Measurements from ENCODE around the gene PIH1D1.
A peak's percentile ranks its signal among the peaks of the same experiment; 100 is the strongest.

Gene PIH1D1

DNA sequence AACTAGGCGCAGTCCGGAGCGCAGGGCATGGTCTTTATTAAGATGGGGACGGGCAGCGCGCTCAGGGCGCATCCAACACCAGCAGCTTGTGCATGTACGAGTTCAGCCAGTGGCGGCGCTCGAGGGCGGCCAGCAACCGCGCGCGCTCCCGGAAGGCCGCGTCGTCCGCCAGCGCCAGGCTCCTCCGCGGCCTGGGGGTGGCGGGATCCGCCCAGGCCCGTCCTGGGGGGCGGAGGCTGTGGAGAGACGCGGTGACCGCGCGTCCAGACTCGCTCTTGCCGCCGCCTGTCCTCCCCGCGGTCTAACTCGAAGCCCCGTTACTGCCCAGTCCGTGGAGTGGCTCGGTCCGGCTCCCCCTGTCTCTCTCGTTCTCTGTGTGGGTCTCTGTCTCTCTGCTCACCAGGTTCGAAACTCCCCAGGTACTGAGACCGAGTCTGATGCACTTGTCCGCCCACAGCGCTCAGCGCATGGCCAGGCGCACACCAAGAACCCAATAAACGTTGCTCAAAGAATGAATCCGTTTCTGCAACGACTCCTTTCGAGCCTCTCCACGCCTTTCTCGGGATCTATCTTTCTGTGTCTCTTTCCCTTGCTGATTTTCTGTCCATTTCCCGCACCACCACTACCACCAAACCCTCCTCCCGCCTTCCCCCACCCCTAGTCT, 29.1 kb downstream of the PIH1D1 start (continued):
- TF ChIP-seq ZFP41 (tag by site-specific recombination; IDR thresholded peaks at IDR 0.05; ENCODE audit: borderline replicate concordance) (no peak), ZBTB7A (tag by site-specific recombination; IDR thresholded peaks at IDR 0.05; ENCODE audit: low read depth) (no peak), ZNF629 (tag by site-specific recombination; IDR thresholded peaks at IDR 0.05) (no peak), ZNF37A (tag by site-specific recombination; IDR thresholded peaks at IDR 0.05) (no peak), ZNF660 (tag by site-specific recombination; IDR thresholded peaks at IDR 0.05) (peak; percentile 85), ZNF777 (tag by site-specific recombination; IDR thresholded peaks at IDR 0.05; ENCODE audit: borderline replicate concordance) (no peak), ELK4 (IDR thresholded peaks at IDR 0.05; ENCODE audit: borderline replicate concordance, low read depth, low read length) (no peak), ZNF768 (tag by site-specific recombination; IDR thresholded peaks at IDR 0.05) (no peak), BCL11A (tag by site-specific recombination; IDR thresholded peaks at IDR 0.05; ENCODE audit: low read depth) (peak; percentile 50; the same call in 1 of the 2 replicates), ZNF561 (tag by site-specific recombination; IDR thresholded peaks at IDR 0.05; ENCODE audit: borderline replicate concordance) (peak; percentile 78; the same call in 1 of the 2 replicates), ZEB2 (tag by site-specific recombination; IDR thresholded peaks at IDR 0.05) (no peak), ZNF830 (tag by site-specific recombination; IDR thresholded peaks at IDR 0.05; ENCODE audit: low read depth) (no peak), HOXD13 (CRISPR knock-in tag; IDR thresholded peaks at IDR 0.05; ENCODE audit: borderline replicate concordance) (no peak), ZBTB1 (tag by site-specific recombination; IDR thresholded peaks at IDR 0.05) (no peak), ZNF341 (tag by site-specific recombination; IDR thresholded peaks at IDR 0.05; ENCODE audit: low read depth) (peak; percentile 42; the same call in 1 of the 2 replicates), ZNF791 (tag by site-specific recombination; IDR thresholded peaks at IDR 0.05) (no peak), ZNF580 (tag by site-specific recombination; IDR thresholded peaks at IDR 0.05) (no peak), ZNF223 (tag by site-specific recombination; IDR thresholded peaks at IDR 0.05) (peak; percentile 86), YY2 (tag by site-specific recombination; IDR thresholded peaks at IDR 0.05) (no peak), SCRT1 (tag by site-specific recombination; IDR thresholded peaks at IDR 0.05; ENCODE audit: borderline replicate concordance) (no peak), KLF8 (tag by site-specific recombination; IDR thresholded peaks at IDR 0.05) (peak; percentile 54; the same call in 1 of the 2 replicates), ZSCAN16 (tag by site-specific recombination; IDR thresholded peaks at IDR 0.05) (no peak), ZNF416 (tag by site-specific recombination; IDR thresholded peaks at IDR 0.05) (no peak), GLIS1 (tag by site-specific recombination; IDR thresholded peaks at IDR 0.05) (peak; percentile 91), ZNF19 (tag by site-specific recombination; IDR thresholded peaks at IDR 0.05; ENCODE audit: low read depth) (no peak), ZNF366 (tag by site-specific recombination; conservative IDR thresholded peaks at IDR 0.05) (peak; percentile 65; the same call in 1 of the 2 replicates), ZSCAN30 (tag by site-specific recombination; IDR thresholded peaks at IDR 0.05) (peak; percentile 73; the same call in 1 of the 2 replicates), ZNF670 (tag by site-specific recombination; IDR thresholded peaks at IDR 0.05; ENCODE audit: low read depth) (no peak), ZNF2 (tag by site-specific recombination; IDR thresholded peaks at IDR 0.05) (no peak), ZNF473 (tag by site-specific recombination; IDR thresholded peaks at IDR 0.05) (no peak), ZNF398 (tag by site-specific recombination; IDR thresholded peaks at IDR 0.05) (no peak), ZBTB17 (tag by site-specific recombination; IDR thresholded peaks at IDR 0.05) (peak; percentile 77), ZNF335 (tag by site-specific recombination; conservative IDR thresholded peaks at IDR 0.05) (peak; percentile 40), ZNF239 (tag by site-specific recombination; IDR thresholded peaks at IDR 0.05) (no peak)
- TF ChIP-seq, protein P1, sequence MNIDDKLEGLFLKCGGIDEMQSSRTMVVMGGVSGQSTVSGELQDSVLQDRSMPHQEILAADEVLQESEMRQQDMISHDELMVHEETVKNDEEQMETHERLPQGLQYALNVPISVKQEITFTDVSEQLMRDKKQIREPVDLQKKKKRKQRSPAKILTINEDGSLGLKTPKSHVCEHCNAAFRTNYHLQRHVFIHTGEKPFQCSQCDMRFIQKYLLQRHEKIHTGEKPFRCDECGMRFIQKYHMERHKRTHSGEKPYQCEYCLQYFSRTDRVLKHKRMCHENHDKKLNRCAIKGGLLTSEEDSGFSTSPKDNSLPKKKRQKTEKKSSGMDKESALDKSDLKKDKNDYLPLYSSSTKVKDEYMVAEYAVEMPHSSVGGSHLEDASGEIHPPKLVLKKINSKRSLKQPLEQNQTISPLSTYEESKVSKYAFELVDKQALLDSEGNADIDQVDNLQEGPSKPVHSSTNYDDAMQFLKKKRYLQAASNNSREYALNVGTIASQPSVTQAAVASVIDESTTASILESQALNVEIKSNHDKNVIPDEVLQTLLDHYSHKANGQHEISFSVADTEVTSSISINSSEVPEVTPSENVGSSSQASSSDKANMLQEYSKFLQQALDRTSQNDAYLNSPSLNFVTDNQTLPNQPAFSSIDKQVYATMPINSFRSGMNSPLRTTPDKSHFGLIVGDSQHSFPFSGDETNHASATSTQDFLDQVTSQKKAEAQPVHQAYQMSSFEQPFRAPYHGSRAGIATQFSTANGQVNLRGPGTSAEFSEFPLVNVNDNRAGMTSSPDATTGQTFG (tag by site-specific recombination; IDR thresholded peaks at IDR 0.05; ENCODE audit: borderline replicate concordance): no peak
- TF ChIP-seq, protein P2, sequence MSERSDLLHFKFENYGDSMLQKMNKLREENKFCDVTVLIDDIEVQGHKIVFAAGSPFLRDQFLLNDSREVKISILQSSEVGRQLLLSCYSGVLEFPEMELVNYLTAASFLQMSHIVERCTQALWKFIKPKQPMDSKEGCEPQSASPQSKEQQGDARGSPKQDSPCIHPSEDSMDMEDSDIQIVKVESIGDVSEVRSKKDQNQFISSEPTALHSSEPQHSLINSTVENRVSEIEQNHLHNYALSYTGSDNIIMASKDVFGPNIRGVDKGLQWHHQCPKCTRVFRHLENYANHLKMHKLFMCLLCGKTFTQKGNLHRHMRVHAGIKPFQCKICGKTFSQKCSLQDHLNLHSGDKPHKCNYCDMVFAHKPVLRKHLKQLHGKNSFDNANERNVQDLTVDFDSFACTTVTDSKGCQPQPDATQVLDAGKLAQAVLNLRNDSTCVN (tag by site-specific recombination; optimal IDR thresholded peaks at IDR 0.05): peak; percentile 67
